HG03354 (cell line): Measurements from ENCODE around the gene AKT1S1.
"Not testable (repeated sequence)": the region's sequence is repeated elsewhere in the genome, so short reads cannot be mapped to it uniquely, and the experiment has no call there.

Experiments used
- ATAC-seq: cut with Tn5 transposase; IDR thresholded peaks from one replicate; pipeline ENCODE4 v1.9.1; 2021; ENCODE audit warnings: mild to moderate bottlenecking; ENCODE audit not compliant: unreplicated experiment, poor library complexity, severe bottlenecking

The AKT1S1 gene

DNA sequence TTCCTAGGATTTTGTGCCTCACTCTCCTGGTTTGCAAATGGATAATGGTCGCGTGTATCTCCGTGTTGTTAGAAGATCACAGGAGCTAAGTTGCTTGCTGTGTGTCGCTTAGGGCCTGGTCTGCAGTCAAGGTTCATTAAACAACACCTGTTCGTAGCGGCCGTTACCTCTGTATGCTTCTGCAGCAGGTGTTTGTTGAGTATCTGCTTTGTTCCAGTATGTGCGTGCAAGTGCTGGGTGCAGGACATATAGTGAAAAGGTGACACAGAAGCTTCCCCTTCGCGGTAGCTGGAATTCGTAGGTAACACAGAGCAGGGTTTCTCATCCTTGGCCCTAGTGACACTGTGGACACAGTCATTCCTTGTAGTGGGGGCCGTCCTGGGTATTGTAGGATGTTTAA lies 53.7 kb downstream of the AKT1S1 start:
- no peak for ATAC-seq

GRCh38 chr19:49820125-49820524 lies 57.0 kb downstream of the AKT1S1 start:
- ATAC-seq, result no peak

DNA sequence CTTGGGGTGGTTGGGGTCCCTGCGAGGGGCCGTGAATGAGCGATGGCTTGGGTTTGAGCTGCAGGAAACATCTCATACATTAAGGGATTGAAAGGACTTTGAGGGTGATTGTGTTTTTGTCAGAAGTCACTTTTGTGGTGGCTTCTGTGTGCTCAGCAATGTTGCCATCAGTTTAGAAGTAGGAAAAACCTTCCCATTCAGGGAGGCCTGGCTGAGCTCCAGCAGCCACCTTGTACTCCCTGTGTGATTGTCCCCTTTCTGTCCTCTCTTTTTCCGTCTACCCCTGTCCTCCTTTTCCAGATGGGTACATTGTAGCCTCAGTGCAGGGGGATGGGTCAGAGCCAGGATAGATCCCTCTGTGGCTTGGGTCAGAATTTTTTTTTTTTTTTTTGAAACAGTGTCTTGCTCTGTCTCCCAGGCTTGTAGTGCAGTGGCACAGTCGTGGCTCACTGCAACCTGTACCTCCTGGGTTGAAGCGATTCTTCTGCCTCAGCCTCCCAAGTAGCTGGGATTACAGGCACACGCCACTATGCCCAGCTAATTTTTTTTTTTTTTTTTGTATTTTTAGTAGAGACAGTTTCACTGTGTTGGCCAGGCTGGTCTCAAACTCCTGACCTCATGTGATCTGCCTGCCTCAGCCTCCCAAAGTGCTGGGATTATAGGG lies 57.6 kb downstream of the AKT1S1 start:
- ATAC-seq, result not testable (repeated sequence)
